Breast epithelium (tissue), 3 donors: ENCODE data around the gene GCHFR.

Source experiments
- POLR2A ChIP-seq: fragments of 450-650 bp; IDR thresholded peaks from one replicate; pipeline ENCODE4 v1.6.1; 2016; ENCODE audit warnings: antibody characterized with exemption, mild to moderate bottlenecking, moderate library complexity
- POLR2AphosphoS5 ChIP-seq, 3 donors: sonication (generic); formaldehyde crosslinking; IDR thresholded peaks; one replicate each; pipeline ENCODE4 v1.6.1; 2017; ENCODE audit warnings: antibody characterized with exemption in 3 of 3
- TF ChIP-seq, protein P1 (sequence below), 3 donors: fragments of 450-650 bp; IDR thresholded peaks; one replicate each; pipeline ENCODE4 v1.5.1; 2016 to 2017; ENCODE audit warnings: antibody characterized with exemption in 3 of 3, mild to moderate bottlenecking in 3 of 3, moderate library complexity in 3 of 3

DNA sequence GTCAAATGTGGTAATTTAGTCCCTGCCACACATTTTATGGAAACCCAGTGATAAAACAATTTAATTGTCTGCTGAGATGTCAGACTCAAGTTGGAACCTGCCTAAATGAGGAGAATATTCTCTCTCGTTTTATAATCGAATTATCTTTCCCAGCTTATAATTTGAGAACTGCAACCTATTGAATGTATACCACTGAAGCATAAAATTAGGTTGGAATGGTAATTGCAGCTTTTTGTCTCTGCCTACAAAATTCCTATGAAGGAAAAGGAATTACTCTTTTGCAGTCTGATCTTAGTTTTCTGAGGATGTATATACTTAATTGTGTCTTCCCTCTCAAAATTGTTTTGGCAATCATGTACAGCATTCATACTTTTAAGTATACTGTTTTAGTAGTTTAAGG is 39.9 kb upstream of the GCHFR start:
- TF ChIP-seq, protein P1, sequence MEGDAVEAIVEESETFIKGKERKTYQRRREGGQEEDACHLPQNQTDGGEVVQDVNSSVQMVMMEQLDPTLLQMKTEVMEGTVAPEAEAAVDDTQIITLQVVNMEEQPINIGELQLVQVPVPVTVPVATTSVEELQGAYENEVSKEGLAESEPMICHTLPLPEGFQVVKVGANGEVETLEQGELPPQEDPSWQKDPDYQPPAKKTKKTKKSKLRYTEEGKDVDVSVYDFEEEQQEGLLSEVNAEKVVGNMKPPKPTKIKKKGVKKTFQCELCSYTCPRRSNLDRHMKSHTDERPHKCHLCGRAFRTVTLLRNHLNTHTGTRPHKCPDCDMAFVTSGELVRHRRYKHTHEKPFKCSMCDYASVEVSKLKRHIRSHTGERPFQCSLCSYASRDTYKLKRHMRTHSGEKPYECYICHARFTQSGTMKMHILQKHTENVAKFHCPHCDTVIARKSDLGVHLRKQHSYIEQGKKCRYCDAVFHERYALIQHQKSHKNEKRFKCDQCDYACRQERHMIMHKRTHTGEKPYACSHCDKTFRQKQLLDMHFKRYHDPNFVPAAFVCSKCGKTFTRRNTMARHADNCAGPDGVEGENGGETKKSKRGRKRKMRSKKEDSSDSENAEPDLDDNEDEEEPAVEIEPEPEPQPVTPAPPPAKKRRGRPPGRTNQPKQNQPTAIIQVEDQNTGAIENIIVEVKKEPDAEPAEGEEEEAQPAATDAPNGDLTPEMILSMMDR (IDR thresholded peaks at IDR 0.05), result no peak
- TF ChIP-seq POLR2AphosphoS5 (IDR thresholded peaks at IDR 0.05) (no peak), POLR2A (no peak)
